HL-60/S4 treated with retinoic acid at 250 ng/mL for 4 days and 3 days (cell line): ENCODE measurements around the gene CASKIN2.
"Not testable (repeated sequence)": the region's sequence is repeated elsewhere in the genome, so short reads cannot be mapped to it uniquely, and the experiment has no call there.

Source experiments
- in situ Hi-C: fragments of 300-500 bp; cut with MboI; formaldehyde crosslinking; loops from 2 replicates; pipeline ENCODE4 v1.7.0; 2022; ENCODE audit warnings: low sequenced_read_pairs

Gene CASKIN2

GRCh38 chr17:75493476-75494129 is 21.7 kb downstream of the CASKIN2 start:
- in situ Hi-C loops: no loop called here

- in situ Hi-C loops: no loop called here
These were observed 22.7 kb downstream of the CASKIN2 start for GRCh38 chr17:75492555-75493168.

GRCh38 chr17:75491680-75492079 is 23.7 kb downstream of the CASKIN2 start:
- in situ Hi-C loops: no loop called here

GRCh38 chr17:75490953-75491649 is 24.2 kb downstream of the CASKIN2 start:
- in situ Hi-C loops: no loop called here

GRCh38 chr17:75490173-75490743 is 25.1 kb downstream of the CASKIN2 start:
- in situ Hi-C loops: no loop called here

GRCh38 chr17:75489511-75489955 is 25.8 kb downstream of the CASKIN2 start:
- in situ Hi-C loops: no loop called here

GRCh38 chr17:75488693-75489510 is 26.4 kb downstream of the CASKIN2 start:
- in situ Hi-C loops: no loop called here

- in situ Hi-C loops: no loop called here
These were observed 27.8 kb downstream of the CASKIN2 start for GRCh38 chr17:75487351-75488070.

GRCh38 chr17:75486951-75487350 is 28.4 kb downstream of the CASKIN2 start:
- in situ Hi-C loops: no loop called here

GRCh38 chr17:75486151-75486550 is 29.2 kb downstream of the CASKIN2 start:
- in situ Hi-C loops: no loop called here

- in situ Hi-C loops: no loop called here
These were observed 29.6 kb downstream of the CASKIN2 start for GRCh38 chr17:75485688-75486087.

GRCh38 chr17:75482098-75482942 is 33.0 kb downstream of the CASKIN2 start:
- in situ Hi-C loops: no loop called here

GRCh38 chr17:75481194-75482068 is 33.9 kb downstream of the CASKIN2 start:
- in situ Hi-C loops: no loop called here

GRCh38 chr17:75480281-75480680 is 35.1 kb downstream of the CASKIN2 start:
- in situ Hi-C loops: no loop called here

GRCh38 chr17:75478508-75478907 is 36.8 kb downstream of the CASKIN2 start:
- in situ Hi-C loops: no loop called here

- in situ Hi-C loops: not testable (repeated sequence)
These were observed 37.9 kb downstream of the CASKIN2 start for GRCh38 chr17:75477490-75477862.

GRCh38 chr17:75476752-75477489 is 38.4 kb downstream of the CASKIN2 start:
- in situ Hi-C loops: no loop called here

- in situ Hi-C loops: no loop called here
These were observed 39.1 kb downstream of the CASKIN2 start for GRCh38 chr17:75476271-75476671.
